Activated naive CD4-positive, alpha-beta T cell treated with anti-CD3 and anti-CD28 coated beads, Interleukin-2, amount 10 ng/mL, durations not matched to agents 7 days and 5 days (primary cell): ENCODE results near the gene TICAM1.
"Not testable (repeated sequence)": the region's sequence is repeated elsewhere in the genome, so short reads cannot be mapped to it uniquely, and the experiment has no call there.

Source experiments
- CTCF ChIA-PET: fragments of 350-600 bp; sonication (Branson Sonifier 250); formaldehyde crosslinking; loops from one replicate; lab custom pipeline; 2021; ENCODE audit warnings: antibody characterized with exemption; lab: Charles Lee
- DNase-seq: peaks from one replicate; pipeline ENCODE4 v3.0.0-alpha.2; 2020
- H3K27ac Mint-ChIP-seq: one replicate; pipeline ENCODE4 v1.8.0; 2021; ENCODE audit warnings: mild to moderate bottlenecking, moderate library complexity, mixed read lengths
- H3K27me3 Mint-ChIP-seq: one replicate; pipeline ENCODE4 v1.8.0; 2021; ENCODE audit warnings: mild to moderate bottlenecking, mixed read lengths
- H3K36me3 Mint-ChIP-seq: one replicate; pipeline ENCODE4 v1.8.0; 2021; ENCODE audit warnings: mixed read lengths
- H3K4me1 Mint-ChIP-seq: one replicate; pipeline ENCODE4 v1.8.0; 2021; ENCODE audit warnings: mixed read lengths
- H3K4me3 Mint-ChIP-seq: one replicate; pipeline ENCODE4 v1.8.0; 2021; ENCODE audit warnings: mild to moderate bottlenecking, moderate library complexity, mixed read lengths
- H3K9me3 Mint-ChIP-seq: one replicate; pipeline ENCODE4 v1.8.0; 2021; ENCODE audit warnings: mixed read lengths

Gene TICAM1

GRCh38 chr19:4856468-4856867 lies 25.0 kb upstream of the TICAM1 start:
- H3K27me3 Mint-ChIP-seq, H3K9me3 Mint-ChIP-seq, H3K4me1 Mint-ChIP-seq, DNase-seq, H3K4me3 Mint-ChIP-seq, H3K27ac Mint-ChIP-seq, H3K36me3 Mint-ChIP-seq: not testable (repeated sequence)
- CTCF ChIA-PET: interaction anchor here (9.3 kb wide), 1 partner anchor 48 kb away, joined by 141 read pairs; no protein-coding TSS in a partner anchor

- H3K27me3 Mint-ChIP-seq, H3K4me3 Mint-ChIP-seq, H3K4me1 Mint-ChIP-seq, H3K9me3 Mint-ChIP-seq, DNase-seq, H3K27ac Mint-ChIP-seq, H3K36me3 Mint-ChIP-seq: not testable (repeated sequence)
- CTCF ChIA-PET: interaction anchor here (0.9 to 9.3 kb wide), 2 partner anchors 24 to 45 kb away, joined by 3 to 141 read pairs; no protein-coding TSS in a partner anchor
These were observed 22.0 kb upstream of the TICAM1 start for GRCh38 chr19:4853506-4853905.

- no peaks in the 10 kb centered on the region for H3K27me3 Mint-ChIP-seq
- H3K36me3 Mint-ChIP-seq: peaks cover 6% of the 10 kb centered on the region
- H3K9me3 Mint-ChIP-seq: no peaks in the 10 kb centered on the region
- H3K4me3 Mint-ChIP-seq: no peak overlapping the region
- no peaks in the 10 kb centered on the region for H3K4me1 Mint-ChIP-seq
- no peak overlapping the region for H3K27ac Mint-ChIP-seq
- CTCF ChIA-PET: interaction anchor here (0.8 to 9.3 kb wide), 6 partner anchors 10 to 179 kb away, joined by 3 to 141 read pairs (median 4); no protein-coding TSS in a partner anchor
- DNase-seq: no peak
These were observed 21.0 kb upstream of the TICAM1 start for GRCh38 chr19:4852484-4852883.

GRCh38 chr19:4851551-4852290 lies 20.2 kb upstream of the TICAM1 start:
- H3K4me1 Mint-ChIP-seq: no peaks in the 10 kb centered on the region
- no peak overlapping the region for H3K4me3 Mint-ChIP-seq
- H3K27ac Mint-ChIP-seq: no peak overlapping the region

GRCh38 chr19:4849019-4849418 lies 17.5 kb upstream of the TICAM1 start:
- H3K4me1 Mint-ChIP-seq: no peaks in the 10 kb centered on the region
- H3K27ac Mint-ChIP-seq: no peak overlapping the region
- DNase-seq: no peak
- no peaks in the 10 kb centered on the region for H3K9me3 Mint-ChIP-seq
- no peaks in the 10 kb centered on the region for H3K27me3 Mint-ChIP-seq
- CTCF ChIA-PET: interaction anchor here (9.3 kb wide), 1 partner anchor 40 kb away, joined by 141 read pairs; no protein-coding TSS in a partner anchor
- no peak overlapping the region for H3K4me3 Mint-ChIP-seq
- peaks cover 2% of the 10 kb centered on the region for H3K36me3 Mint-ChIP-seq

More at GRCh38 chr19:4851551-4852290, 20.2 kb upstream of the TICAM1 start:
- peaks cover 4% of the 10 kb centered on the region for H3K36me3 Mint-ChIP-seq
- no peaks in the 10 kb centered on the region for H3K9me3 Mint-ChIP-seq
- H3K27me3 Mint-ChIP-seq: no peaks in the 10 kb centered on the region
- CTCF ChIA-PET: interaction anchor here (0.5 to 9.3 kb wide), 11 partner anchors 13 to 180 kb away, joined by 3 to 141 read pairs (median 4); no protein-coding TSS in a partner anchor
- DNase-seq: peak; percentile 80

GRCh38 chr19:4847190-4847973 lies 15.9 kb upstream of the TICAM1 start:
- Mint-ChIP-seq H3K36me3 (peaks cover 4% of the 10 kb centered on the region), H3K27me3 (no peaks in the 10 kb centered on the region), H3K9me3 (no peaks in the 10 kb centered on the region), H3K4me1 (no peaks in the 10 kb centered on the region), H3K27ac (no peak overlapping the region), H3K4me3 (no peak overlapping the region)
- CTCF ChIA-PET: interaction anchor here (9.3 kb wide), 1 partner anchor 39 kb away, joined by 141 read pairs; no protein-coding TSS in a partner anchor
- DNase-seq: no peak

- not testable (repeated sequence) for H3K27me3 Mint-ChIP-seq
These were observed 14.5 kb upstream of the TICAM1 start for GRCh38 chr19:4845975-4846374.

GRCh38 chr19:4844348-4845179 lies 13.1 kb upstream of the TICAM1 start:
- H3K9me3 Mint-ChIP-seq: no peaks in the 10 kb centered on the region
- peaks cover 9% of the 10 kb centered on the region for H3K36me3 Mint-ChIP-seq
- CTCF ChIA-PET: interaction anchor here (1.2 to 1.6 kb wide), 2 partner anchors 34 to 36 kb away, joined by 3 to 4 read pairs; no protein-coding TSS in a partner anchor
- peaks cover 7% of the 10 kb centered on the region for H3K4me1 Mint-ChIP-seq
- no peak for DNase-seq
- no peaks in the 10 kb centered on the region for H3K27me3 Mint-ChIP-seq
- H3K27ac Mint-ChIP-seq: no peak overlapping the region
- no peak overlapping the region for H3K4me3 Mint-ChIP-seq

More at GRCh38 chr19:4845975-4846374, 14.5 kb upstream of the TICAM1 start:
- not testable (repeated sequence) for H3K27ac Mint-ChIP-seq, DNase-seq, H3K9me3 Mint-ChIP-seq, H3K4me1 Mint-ChIP-seq, H3K36me3 Mint-ChIP-seq, H3K4me3 Mint-ChIP-seq
- CTCF ChIA-PET: interaction anchor here (0.6 to 0.9 kb wide), 2 partner anchors 20 to 42 kb away, joined by 3 read pairs; no protein-coding TSS in a partner anchor

- H3K27me3 Mint-ChIP-seq: no peaks in the 10 kb centered on the region
- CTCF ChIA-PET: interaction anchor here (1.6 kb wide), 1 partner anchor 33 kb away, joined by 3 read pairs; no protein-coding TSS in a partner anchor
- DNase-seq: no peak
- no peaks in the 10 kb centered on the region for H3K9me3 Mint-ChIP-seq
- H3K36me3 Mint-ChIP-seq: peaks cover 13% of the 10 kb centered on the region
- peaks cover 7% of the 10 kb centered on the region for H3K4me1 Mint-ChIP-seq
- no peak overlapping the region for H3K27ac Mint-ChIP-seq
- H3K4me3 Mint-ChIP-seq: no peak overlapping the region
These were observed 12.1 kb upstream of the TICAM1 start for GRCh38 chr19:4843647-4843965.

GRCh38 chr19:4839192-4839591 lies 7.7 kb upstream of the TICAM1 start:
- no peak for DNase-seq
- Mint-ChIP-seq H3K27me3 (peaks cover 2% of the 10 kb centered on the region), H3K36me3 (peaks cover 13% of the 10 kb centered on the region), H3K27ac (no peak overlapping the region), H3K4me1 (peaks cover 7% of the 10 kb centered on the region), H3K9me3 (no peaks in the 10 kb centered on the region), H3K4me3 (no peak overlapping the region)
- CTCF ChIA-PET: interaction anchor here (1.1 kb wide), 1 partner anchor 29 kb away, joined by 3 read pairs; no protein-coding TSS in a partner anchor

GRCh38 chr19:4832776-4833175 lies 1.3 kb upstream of the TICAM1 start:
- Mint-ChIP-seq H3K9me3 (no peaks in the 10 kb centered on the region), H3K4me3 (peak overlapping the region; percentile 91), H3K36me3 (peaks cover 10% of the 10 kb centered on the region), H3K27ac (no peak overlapping the region), H3K27me3 (peaks cover 4% of the 10 kb centered on the region), H3K4me1 (peaks cover 34% of the 10 kb centered on the region)
- DNase-seq: no peak
- CTCF ChIA-PET: no interaction called here

GRCh38 chr19:4831979-4832340 lies 448 bp upstream of the TICAM1 start:
- H3K4me1 Mint-ChIP-seq: peaks cover 35% of the 10 kb centered on the region

GRCh38 chr19:4830768-4831265 lies 695 bp downstream of the TICAM1 start:
- Mint-ChIP-seq H3K4me3 (peak overlapping the region; percentile 91), H3K9me3 (no peaks in the 10 kb centered on the region), H3K27me3 (peaks cover 4% of the 10 kb centered on the region), H3K27ac (peak overlapping the region; percentile 90), H3K4me1 (peaks cover 35% of the 10 kb centered on the region), H3K36me3 (peaks cover 10% of the 10 kb centered on the region)
- no peak for DNase-seq
- CTCF ChIA-PET: interaction anchor here (1.1 to 3.5 kb wide), 3 partner anchors 12 to 81 kb away, joined by 3 to 21 read pairs (median 6); no protein-coding TSS in a partner anchor

More at GRCh38 chr19:4831979-4832340, 448 bp upstream of the TICAM1 start:
- Mint-ChIP-seq H3K36me3 (peaks cover 10% of the 10 kb centered on the region), H3K4me3 (peak overlapping the region; percentile 91), H3K27ac (peak overlapping the region; percentile 68)
- H3K9me3 Mint-ChIP-seq, H3K27me3 Mint-ChIP-seq, DNase-seq: not testable (repeated sequence)
- CTCF ChIA-PET: interaction anchor here (0.6 to 3.5 kb wide), 2 partner anchors 22 to 24 kb away, joined by 3 to 21 read pairs; no protein-coding TSS in a partner anchor
